Measurements from ENCODE around the gene SERPIND1.
"Not testable (repeated sequence)": the region's sequence is repeated elsewhere in the genome, so short reads cannot be mapped to it uniquely, and the experiment has no call there.

SERPIND1 gene

DNA sequence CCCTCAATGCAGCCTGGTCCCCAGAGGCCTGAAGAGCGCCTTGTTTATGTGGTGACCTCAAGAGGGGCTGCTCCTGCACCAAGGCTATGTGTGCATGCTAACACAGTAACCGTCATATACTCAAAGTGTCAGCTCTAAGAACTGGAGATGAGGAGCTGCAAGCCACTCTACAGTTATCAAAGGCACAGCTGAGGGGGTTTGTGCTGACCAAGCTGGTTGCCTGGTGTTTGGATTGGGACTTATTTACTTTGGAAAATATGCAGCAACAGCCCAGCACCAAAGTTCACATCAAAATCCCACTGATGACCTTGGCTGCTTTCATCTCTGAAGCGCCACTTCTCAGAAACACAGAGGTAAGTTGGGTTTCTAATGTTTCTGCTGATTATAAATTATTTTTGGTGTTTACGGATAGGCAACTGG lies at the start of gene SERPIND1:
Gene SERPIND1, plus strand, starts transcription at position 321 of the 420 bp plus-strand sequence. CDS start 5,200 bp downstream, outside the sequence.
- DNase-seq = no peak

DNA sequence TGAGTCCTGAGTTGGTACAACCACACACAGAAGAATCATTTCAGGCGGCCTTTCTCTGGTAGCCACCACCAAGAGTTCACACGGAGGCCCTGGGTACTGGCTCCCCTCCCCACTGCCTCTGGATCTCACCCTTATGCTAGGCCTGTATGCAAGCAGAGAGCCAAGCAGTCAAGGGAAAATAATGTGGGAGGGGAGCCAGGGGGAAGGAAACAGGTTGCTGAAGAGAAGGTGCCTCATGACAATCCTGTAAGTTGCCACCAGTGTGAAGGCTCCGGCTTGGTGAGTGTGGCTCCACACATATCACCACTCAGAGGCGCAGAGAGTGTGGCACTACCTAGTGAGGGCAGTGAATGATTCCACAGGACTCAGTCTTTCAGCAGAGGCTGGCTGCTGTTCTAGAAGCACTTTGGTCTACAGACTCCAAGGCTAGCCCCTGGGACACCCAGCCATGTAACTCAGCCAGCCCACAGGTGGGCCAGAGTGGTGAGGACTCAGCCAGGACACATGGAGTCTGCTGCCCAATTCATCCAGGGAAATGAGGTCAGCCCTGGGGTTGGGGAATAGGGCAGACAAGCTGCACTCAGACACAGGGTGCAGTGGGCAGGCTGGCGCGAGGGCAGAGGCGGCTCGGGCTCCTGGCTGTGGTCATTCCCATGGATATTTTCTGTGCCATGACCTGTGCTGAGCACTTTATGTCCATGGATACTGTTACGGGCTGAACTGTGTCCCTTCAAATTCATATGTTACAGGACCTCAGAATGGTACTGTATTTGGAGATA lies 49.0 kb upstream of the SERPIND1 start:
- no peak for DNase-seq

GRCh38 chr22:20725987-20726558 lies 47.8 kb upstream of the SERPIND1 start:
- no peak for DNase-seq

DNA sequence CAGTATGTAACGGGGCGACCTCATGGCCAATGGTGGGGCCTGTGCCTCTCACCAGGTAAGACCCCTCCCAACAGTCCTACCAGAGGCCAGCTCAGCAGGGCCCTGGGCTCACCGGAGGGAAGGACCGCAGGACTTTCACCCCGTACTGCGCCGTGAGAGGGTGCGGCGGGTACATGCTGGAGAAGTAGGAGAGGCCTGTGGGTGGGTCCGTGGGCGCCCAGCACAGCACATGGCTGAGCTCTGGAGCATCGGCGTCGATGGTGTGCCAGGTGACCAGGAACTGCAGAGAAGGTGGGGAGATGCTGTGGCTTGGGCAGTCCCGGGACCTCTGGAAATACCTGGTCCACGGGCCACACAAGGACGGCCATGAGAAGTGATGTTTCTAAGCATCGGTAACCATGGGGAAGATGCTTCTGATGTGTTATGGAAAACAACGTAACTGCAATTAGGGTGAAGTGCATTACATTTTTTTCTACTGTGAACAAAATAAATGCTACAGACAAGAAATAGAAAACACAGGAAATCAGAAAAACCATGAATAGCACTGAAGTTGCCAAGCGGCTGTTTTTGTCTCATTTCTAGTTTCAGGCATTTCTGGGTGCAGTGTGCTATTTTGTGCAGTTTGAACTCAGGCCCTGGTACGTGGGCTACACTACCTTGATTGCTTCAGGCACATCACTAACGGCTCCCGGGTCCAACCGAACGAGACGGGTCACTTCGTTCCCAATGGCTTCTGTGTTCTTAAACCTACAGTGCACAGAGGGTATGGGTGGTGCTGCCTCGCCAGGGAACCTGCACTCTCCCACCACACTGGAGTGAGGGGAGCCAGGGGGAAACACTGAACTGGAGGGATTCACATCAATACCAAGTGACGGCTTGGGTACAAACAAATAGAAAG lies 46.5 kb upstream of the SERPIND1 start:
- DNase-seq = no peak

DNA sequence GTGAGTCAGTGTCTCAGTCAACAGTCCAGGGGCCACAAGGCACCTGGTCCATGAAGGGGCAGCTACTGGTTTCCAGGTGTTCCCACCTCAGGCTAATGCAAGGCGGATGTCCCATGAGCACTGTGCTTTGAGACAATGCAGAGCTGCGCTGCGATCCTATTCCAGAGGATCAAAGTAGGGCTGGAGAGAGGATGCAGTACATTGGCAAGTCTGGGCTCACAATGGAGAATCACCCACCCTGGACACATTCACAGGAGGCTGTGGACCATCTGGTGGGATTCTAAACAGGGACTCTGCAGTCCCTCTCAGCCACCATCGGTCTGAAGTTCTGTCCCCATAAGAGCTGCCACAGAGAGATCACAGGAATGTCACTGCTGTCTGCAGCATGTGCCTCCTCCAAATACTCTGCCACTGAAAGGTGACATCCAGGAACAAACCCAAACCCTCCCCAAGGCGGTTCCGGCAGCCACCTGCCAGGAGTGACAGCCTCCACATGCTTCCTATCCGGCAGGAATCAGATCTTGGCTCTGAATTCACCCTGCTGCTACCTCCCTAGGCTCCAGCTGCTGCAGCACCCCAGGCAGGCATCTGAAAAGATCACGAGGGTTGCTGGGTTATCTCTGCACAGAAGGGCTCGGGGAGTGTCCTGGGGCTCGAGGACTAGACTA lies 45.3 kb upstream of the SERPIND1 start:
- no peak for DNase-seq

DNA sequence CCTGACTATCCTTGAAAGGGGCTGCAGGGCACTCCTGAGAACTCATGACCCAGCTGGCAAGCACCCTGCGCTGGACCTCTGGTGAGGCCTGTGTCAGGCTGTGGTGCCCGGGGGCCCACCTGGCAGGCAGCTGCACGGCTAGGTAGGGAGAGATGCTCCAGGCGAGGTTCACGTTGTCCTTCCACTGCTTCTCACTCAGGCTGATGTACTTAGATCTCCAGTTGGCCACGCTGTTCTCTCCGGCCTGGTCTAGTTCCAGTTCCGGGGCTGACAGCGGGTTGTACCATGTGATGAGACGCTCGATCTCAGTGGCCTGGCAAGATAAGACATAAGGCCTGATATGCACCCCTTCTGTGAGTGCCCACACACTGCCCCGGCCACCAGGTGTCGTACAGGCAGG lies 44.7 kb upstream of the SERPIND1 start:
- no peak for DNase-seq

DNA sequence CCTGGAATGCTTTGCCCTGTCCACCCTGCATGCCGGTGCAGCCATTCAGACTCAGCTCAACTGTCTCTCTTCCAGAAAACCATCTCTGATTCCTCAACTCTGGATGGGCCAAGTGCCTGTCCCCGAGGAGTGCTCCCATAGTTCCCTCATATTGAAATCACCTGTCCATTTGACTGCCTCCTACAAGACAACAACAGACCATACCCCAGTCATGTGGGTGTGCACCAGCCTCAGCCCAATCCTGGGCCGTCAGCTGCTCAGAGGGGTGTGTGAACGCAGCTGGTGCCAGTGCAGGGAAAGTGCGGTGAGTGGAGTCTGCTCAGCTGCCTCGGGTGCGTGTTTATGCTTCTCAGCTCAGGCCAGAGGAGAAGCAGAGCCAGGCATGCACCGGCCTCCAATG lies 41.5 kb upstream of the SERPIND1 start:
- DNase-seq = not testable (repeated sequence)

DNA sequence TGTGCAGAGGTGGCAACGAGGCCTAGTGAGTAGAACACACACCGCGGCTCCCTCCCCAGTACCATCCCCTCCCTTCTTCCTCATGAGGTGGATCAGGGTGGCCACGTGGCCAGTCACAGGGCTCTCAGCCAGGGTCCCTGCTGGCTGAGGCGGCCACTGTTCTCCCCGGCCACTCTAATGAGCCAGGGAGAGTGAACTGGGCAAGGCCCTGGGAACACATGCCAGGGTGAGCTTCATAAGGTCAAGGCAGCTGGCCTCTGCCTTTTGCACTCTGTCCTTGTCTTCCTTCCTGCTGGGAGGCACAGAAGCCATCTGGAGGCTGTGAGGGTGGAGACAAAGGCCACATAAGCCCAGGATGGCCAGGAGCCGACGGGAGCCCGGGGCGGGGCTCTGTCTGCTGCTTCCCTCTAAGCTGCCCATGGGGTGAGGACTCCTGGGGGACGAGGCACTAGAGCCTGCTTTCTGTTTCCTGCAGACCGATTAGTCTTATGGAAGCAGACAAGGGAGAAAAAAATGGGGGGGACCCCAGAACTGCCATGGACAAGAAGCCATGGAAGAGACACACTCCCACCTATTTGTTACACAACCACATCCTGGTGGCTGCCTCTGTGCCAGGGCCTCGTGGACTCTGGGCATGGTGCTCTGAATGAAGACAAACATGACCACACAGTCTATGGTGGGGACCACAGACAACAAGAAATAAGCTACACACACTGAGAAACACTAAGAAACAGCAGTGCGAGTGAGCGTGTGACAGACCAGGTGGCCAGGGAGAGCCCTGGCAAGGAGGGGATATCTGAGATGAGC lies 38.4 kb upstream of the SERPIND1 start:
- not testable (repeated sequence) for DNase-seq

- not testable (repeated sequence) for DNase-seq
These were observed 37.0 kb upstream of the SERPIND1 start for GRCh38 chr22:20736891-20737290.

GRCh38 chr22:20738394-20739089 lies 35.4 kb upstream of the SERPIND1 start:
- no peak for DNase-seq

- no peak for DNase-seq
These were observed 33.5 kb upstream of the SERPIND1 start for GRCh38 chr22:20740222-20740951.

- DNase-seq = no peak
These were observed 32.8 kb upstream of the SERPIND1 start for GRCh38 chr22:20741008-20741633.

- no peak for DNase-seq
These were observed 32.0 kb upstream of the SERPIND1 start for GRCh38 chr22:20741634-20742581.

GRCh38 chr22:20742764-20743163 lies 31.1 kb upstream of the SERPIND1 start:
- no peak for DNase-seq

DNA sequence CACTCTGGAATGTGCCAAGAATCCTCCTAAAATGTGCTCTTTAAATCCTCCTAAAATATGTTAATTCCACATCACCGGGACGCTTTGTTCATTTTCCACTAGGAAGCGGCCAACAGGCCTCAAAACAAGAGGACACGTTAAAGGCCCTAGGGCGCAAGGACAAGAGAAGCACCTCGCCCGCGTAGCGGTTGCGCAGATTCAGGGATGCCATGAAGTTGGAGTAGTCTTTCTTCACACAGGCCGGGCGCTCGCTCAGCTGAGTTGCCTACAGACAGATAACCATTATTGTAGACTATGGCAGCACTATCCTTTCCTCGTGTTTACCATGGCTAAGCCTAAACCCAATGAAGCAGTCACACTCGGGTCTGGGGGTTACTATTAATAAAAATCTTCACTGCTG lies 29.5 kb upstream of the SERPIND1 start:
- no peak for DNase-seq

DNA sequence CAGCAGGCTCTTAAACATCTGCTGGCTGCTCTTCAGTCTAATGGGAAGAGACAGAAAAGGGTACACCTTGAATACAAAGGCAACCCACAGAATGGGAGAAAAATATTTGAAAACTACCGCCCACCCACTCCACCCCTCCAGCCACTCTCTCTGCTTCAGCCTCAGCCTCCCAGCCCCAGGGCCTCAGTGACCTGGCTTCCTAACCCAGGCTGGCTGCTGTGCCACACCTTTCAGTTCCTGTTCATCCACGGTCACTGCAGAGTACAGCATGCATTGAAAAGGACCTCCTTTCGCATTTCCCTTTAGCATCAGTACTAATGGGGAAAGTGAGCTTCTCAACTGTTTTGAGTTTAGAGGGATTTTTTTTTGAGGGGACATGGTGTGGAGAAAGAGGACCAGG lies 28.8 kb upstream of the SERPIND1 start:
- no peak for DNase-seq

DNA sequence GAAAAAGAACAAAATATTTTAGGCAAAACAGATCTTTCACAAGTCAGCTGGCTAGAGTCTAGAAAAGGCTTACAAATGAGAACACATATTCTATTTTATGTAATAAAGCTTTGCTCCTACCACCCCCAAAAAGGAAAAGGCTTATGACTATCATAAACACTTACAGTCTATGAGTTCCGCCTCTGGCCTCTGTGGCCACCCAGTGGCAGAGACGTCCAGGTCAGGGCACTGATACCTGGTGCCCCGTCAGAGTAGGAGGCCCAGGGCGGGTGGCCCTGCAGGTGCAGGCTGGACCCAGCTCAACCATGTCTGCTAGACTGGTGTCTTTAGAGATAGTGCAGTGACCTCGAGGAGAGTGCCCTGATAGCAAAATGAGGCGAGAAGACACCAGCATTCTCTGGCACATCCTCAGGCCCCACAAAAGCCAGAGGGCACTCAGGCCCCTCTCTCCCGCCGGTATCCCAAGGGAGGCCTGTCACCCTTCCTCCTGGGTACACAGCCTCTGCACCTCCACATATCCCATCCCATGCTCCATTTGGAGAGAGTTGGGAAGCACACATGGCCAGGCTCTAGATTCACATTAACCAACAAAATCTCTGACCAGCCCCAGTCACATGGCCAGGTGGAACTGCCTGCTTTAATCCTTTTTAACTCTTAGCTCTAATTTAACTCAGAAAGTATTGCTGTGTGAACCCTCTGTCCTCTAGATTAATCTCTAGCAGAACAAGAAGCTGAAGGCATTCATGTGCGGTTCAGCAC lies 27.3 kb upstream of the SERPIND1 start:
- no peak for DNase-seq

- DNase-seq = no peak
These were observed 26.7 kb upstream of the SERPIND1 start for GRCh38 chr22:20747223-20747622.

All from NCI-H187 treated with DMSO at 0.1 percent for 48 hours (cell line).